Measurements from ENCODE around the gene DENND2C. TPM values are rescaled to one million over a fixed set of nuclear protein-coding genes. Genes with fewer than 3 reads are reported as not detected.
A peak's percentile ranks its signal among the peaks of the same experiment; 100 is the strongest.

DENND2C gene
- total and polyA plus RNA-seq, 5 donors from 2014 or later, result 0.11 to 2.2 (median 0.51) TPM; not detected in 1

GRCh38 chr1:114550336-114550735 is 119.5 kb downstream of the DENND2C start:
- Mint-ChIP-seq H3K9me3 (no peaks in the 10 kb centered on the region), H3K36me3 (no peaks in the 10 kb centered on the region), H3K27me3 (peaks cover 13% of the 10 kb centered on the region), H3K4me1 (no peaks in the 10 kb centered on the region), H3K27ac (no peak overlapping the region), H3K4me3 (no peak overlapping the region)
- ATAC-seq (ENCODE audit: low read depth in 2 of 2), result no peak
- DNase-seq, result no peak
- Histone ChIP-seq H3K4me3 (ENCODE audit: low read depth, low read length) (no peak overlapping the region), H3K9me3 (ENCODE audit: control insufficient read depth in 2 of 2, low read length in 2 of 2) (no peaks in the 10 kb centered on the region), H3K27ac (ENCODE audit: insufficient read depth, low read length, poor library complexity, severe bottlenecking) (no peak overlapping the region), H3K27me3 (ENCODE audit: control insufficient read depth, insufficient read depth, low read length) (no peaks in the 10 kb centered on the region), H3K36me3 (ENCODE audit: control insufficient read depth, insufficient read depth, low read length) (no peaks in the 10 kb centered on the region), H3K4me1 (ENCODE audit: control insufficient read depth, insufficient read depth, low read length, poor library complexity, severe bottlenecking) (no peaks in the 10 kb centered on the region)

DNA sequence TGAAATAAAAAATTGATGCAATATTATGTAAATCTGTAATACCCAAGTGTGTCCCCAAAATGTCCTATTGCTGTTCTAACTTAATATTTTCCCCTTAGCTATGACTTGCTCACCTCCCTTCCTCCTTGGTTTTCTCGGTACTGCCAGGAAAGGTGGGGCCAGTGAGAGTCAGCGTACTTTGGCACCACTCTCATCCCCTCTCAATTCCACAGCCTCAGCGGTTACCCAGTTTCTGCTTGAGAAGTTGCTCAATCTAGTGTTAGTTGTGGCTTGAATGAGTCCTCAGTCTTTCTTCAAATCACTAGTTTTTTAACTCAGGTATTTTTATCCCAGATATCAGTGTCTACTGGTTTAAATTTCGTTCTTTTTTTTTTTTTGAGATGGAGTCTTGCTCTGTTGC is 120.7 kb downstream of the DENND2C start:
- H3K9me3 Mint-ChIP-seq, result no peaks in the 10 kb centered on the region
- Histone ChIP-seq H3K27me3 (ENCODE audit: control insufficient read depth, insufficient read depth, low read length) (no peaks in the 10 kb centered on the region), H3K4me1 (ENCODE audit: control insufficient read depth, insufficient read depth, low read length, poor library complexity, severe bottlenecking) (no peaks in the 10 kb centered on the region), H3K36me3 (ENCODE audit: control insufficient read depth, insufficient read depth, low read length) (no peaks in the 10 kb centered on the region), H3K9me3 (ENCODE audit: control insufficient read depth in 2 of 2, low read length in 2 of 2) (no peaks in the 10 kb centered on the region), H3K4me3 (ENCODE audit: low read depth, low read length) (no peak overlapping the region), H3K27ac (ENCODE audit: insufficient read depth, low read length, poor library complexity, severe bottlenecking) (no peak overlapping the region)
- H3K4me1 Mint-ChIP-seq, result no peaks in the 10 kb centered on the region
- no peak overlapping the region for H3K4me3 Mint-ChIP-seq
- peaks cover 25% of the 10 kb centered on the region for H3K27me3 Mint-ChIP-seq
- DNase-seq, result no peak
- ATAC-seq (ENCODE audit: low read depth in 2 of 2), result no peak
- H3K36me3 Mint-ChIP-seq, result no peaks in the 10 kb centered on the region
- H3K27ac Mint-ChIP-seq, result peak overlapping the region in 1 of 3 donors; percentile 54

GRCh38 chr1:114547076-114547475 is 122.8 kb downstream of the DENND2C start:
- H3K9me3 ChIP-seq (ENCODE audit: control insufficient read depth in 2 of 2, low read length in 2 of 2), result no peaks in the 10 kb centered on the region
- no peaks in the 10 kb centered on the region for H3K36me3 ChIP-seq (ENCODE audit: control insufficient read depth, insufficient read depth, low read length)
- H3K27ac ChIP-seq (ENCODE audit: insufficient read depth, low read length, poor library complexity, severe bottlenecking), result no peak overlapping the region
- H3K36me3 Mint-ChIP-seq, result no peaks in the 10 kb centered on the region
- no peaks in the 10 kb centered on the region for H3K9me3 Mint-ChIP-seq
- no peak overlapping the region for H3K4me3 ChIP-seq (ENCODE audit: low read depth, low read length)
- no peak overlapping the region for H3K4me3 Mint-ChIP-seq
- H3K27me3 ChIP-seq (ENCODE audit: control insufficient read depth, insufficient read depth, low read length), result no peaks in the 10 kb centered on the region
- H3K4me1 ChIP-seq (ENCODE audit: control insufficient read depth, insufficient read depth, low read length, poor library complexity, severe bottlenecking), result no peaks in the 10 kb centered on the region
- ATAC-seq (ENCODE audit: low read depth in 2 of 2) (no peak), DNase-seq (no peak)
- H3K4me1 Mint-ChIP-seq, result no peaks in the 10 kb centered on the region
- H3K27ac Mint-ChIP-seq, result no peak overlapping the region
- peaks cover 25% of the 10 kb centered on the region for H3K27me3 Mint-ChIP-seq

DNA sequence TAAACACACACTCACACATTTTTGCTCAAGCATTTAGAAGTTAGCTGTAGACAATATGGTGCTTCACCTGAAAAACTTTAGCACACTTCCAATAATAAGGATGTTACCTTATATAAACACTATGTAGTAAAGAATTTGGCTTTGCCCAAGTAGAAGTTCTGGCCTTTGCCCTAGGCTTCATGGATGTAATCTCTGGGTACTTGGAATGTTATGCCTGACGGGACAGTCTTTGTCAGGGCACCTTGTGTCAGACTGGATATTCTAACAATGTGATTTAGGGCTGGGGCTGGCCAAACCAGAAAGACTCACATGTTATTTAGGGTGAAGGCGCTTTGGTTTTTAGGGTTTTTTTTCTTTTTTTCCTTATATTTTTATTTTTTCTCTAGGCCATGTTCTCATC is 124.1 kb downstream of the DENND2C start:
- H3K36me3 Mint-ChIP-seq, result no peaks in the 10 kb centered on the region
- H3K4me1 Mint-ChIP-seq, result no peaks in the 10 kb centered on the region
- Histone ChIP-seq H3K9me3 (ENCODE audit: control insufficient read depth in 2 of 2, low read length in 2 of 2) (no peaks in the 10 kb centered on the region), H3K27me3 (ENCODE audit: control insufficient read depth, insufficient read depth, low read length) (no peaks in the 10 kb centered on the region), H3K27ac (ENCODE audit: insufficient read depth, low read length, poor library complexity, severe bottlenecking) (no peak overlapping the region), H3K4me3 (ENCODE audit: low read depth, low read length) (no peak overlapping the region), H3K36me3 (ENCODE audit: control insufficient read depth, insufficient read depth, low read length) (no peaks in the 10 kb centered on the region), H3K4me1 (ENCODE audit: control insufficient read depth, insufficient read depth, low read length, poor library complexity, severe bottlenecking) (no peaks in the 10 kb centered on the region)
- H3K27me3 Mint-ChIP-seq, result peaks cover 27% of the 10 kb centered on the region
- no peaks in the 10 kb centered on the region for H3K9me3 Mint-ChIP-seq
- no peak overlapping the region for H3K4me3 Mint-ChIP-seq
- ATAC-seq (ENCODE audit: low read depth in 2 of 2), result no peak
- no peak for DNase-seq
- no peak overlapping the region for H3K27ac Mint-ChIP-seq

DNA sequence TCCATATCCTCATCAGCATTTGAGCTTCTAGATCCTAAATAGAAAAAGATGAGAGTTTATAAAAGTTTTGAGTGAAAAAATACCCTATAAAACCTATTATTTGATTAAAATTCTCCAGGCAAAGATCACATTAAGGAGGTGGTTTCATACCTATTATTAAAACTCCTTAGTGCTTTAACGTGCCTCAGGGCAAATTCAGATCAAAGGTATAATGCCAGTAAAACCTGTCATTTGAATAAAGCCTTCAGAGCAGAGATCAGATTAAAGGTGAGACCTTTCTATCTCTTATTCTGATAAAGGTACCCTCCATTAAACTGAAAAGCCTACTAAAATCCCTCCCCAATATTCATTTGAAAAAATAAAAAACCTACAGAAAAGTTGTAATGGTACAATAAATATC is 124.5 kb downstream of the DENND2C start:
- H3K4me3 Mint-ChIP-seq, result no peak overlapping the region
- no peak for DNase-seq
- no peaks in the 10 kb centered on the region for H3K4me1 Mint-ChIP-seq
- H3K9me3 Mint-ChIP-seq, result no peaks in the 10 kb centered on the region
- Histone ChIP-seq H3K4me3 (ENCODE audit: low read depth, low read length) (no peak overlapping the region), H3K27ac (ENCODE audit: insufficient read depth, low read length, poor library complexity, severe bottlenecking) (no peak overlapping the region), H3K4me1 (ENCODE audit: control insufficient read depth, insufficient read depth, low read length, poor library complexity, severe bottlenecking) (no peaks in the 10 kb centered on the region), H3K27me3 (ENCODE audit: control insufficient read depth, insufficient read depth, low read length) (no peaks in the 10 kb centered on the region), H3K9me3 (ENCODE audit: control insufficient read depth in 2 of 2, low read length in 2 of 2) (no peaks in the 10 kb centered on the region), H3K36me3 (ENCODE audit: control insufficient read depth, insufficient read depth, low read length) (no peaks in the 10 kb centered on the region)
- H3K27ac Mint-ChIP-seq, result no peak overlapping the region
- H3K36me3 Mint-ChIP-seq, result no peaks in the 10 kb centered on the region
- ATAC-seq (ENCODE audit: low read depth in 2 of 2), result no peak
- peaks cover 32% of the 10 kb centered on the region for H3K27me3 Mint-ChIP-seq

GRCh38 chr1:114540821-114541220 is 129.0 kb downstream of the DENND2C start:
- no peak overlapping the region for H3K4me3 Mint-ChIP-seq
- no peak overlapping the region for H3K4me3 ChIP-seq (ENCODE audit: low read depth, low read length)
- ATAC-seq (ENCODE audit: low read depth in 2 of 2) (no peak), DNase-seq (no peak)
- H3K27me3 ChIP-seq (ENCODE audit: control insufficient read depth, insufficient read depth, low read length), result no peaks in the 10 kb centered on the region
- H3K27ac Mint-ChIP-seq, result no peak overlapping the region
- H3K36me3 ChIP-seq (ENCODE audit: control insufficient read depth, insufficient read depth, low read length), result no peaks in the 10 kb centered on the region
- H3K9me3 Mint-ChIP-seq, result no peaks in the 10 kb centered on the region
- H3K9me3 ChIP-seq (ENCODE audit: control insufficient read depth in 2 of 2, low read length in 2 of 2), result no peaks in the 10 kb centered on the region
- H3K4me1 Mint-ChIP-seq, result no peaks in the 10 kb centered on the region
- no peaks in the 10 kb centered on the region for H3K36me3 Mint-ChIP-seq
- peaks cover 23% of the 10 kb centered on the region for H3K27me3 Mint-ChIP-seq
- no peak overlapping the region for H3K27ac ChIP-seq (ENCODE audit: insufficient read depth, low read length, poor library complexity, severe bottlenecking)
- H3K4me1 ChIP-seq (ENCODE audit: control insufficient read depth, insufficient read depth, low read length, poor library complexity, severe bottlenecking), result no peaks in the 10 kb centered on the region

- no peaks in the 10 kb centered on the region for H3K4me1 Mint-ChIP-seq
- Histone ChIP-seq H3K36me3 (ENCODE audit: control insufficient read depth, insufficient read depth, low read length) (no peaks in the 10 kb centered on the region), H3K27ac (ENCODE audit: insufficient read depth, low read length, poor library complexity, severe bottlenecking) (no peak overlapping the region), H3K27me3 (ENCODE audit: control insufficient read depth, insufficient read depth, low read length) (no peaks in the 10 kb centered on the region), H3K4me1 (ENCODE audit: control insufficient read depth, insufficient read depth, low read length, poor library complexity, severe bottlenecking) (no peaks in the 10 kb centered on the region), H3K4me3 (ENCODE audit: low read depth, low read length) (no peak overlapping the region), H3K9me3 (ENCODE audit: control insufficient read depth in 2 of 2, low read length in 2 of 2) (no peaks in the 10 kb centered on the region)
- no peaks in the 10 kb centered on the region for H3K36me3 Mint-ChIP-seq
- DNase-seq, result no peak
- no peak overlapping the region for H3K4me3 Mint-ChIP-seq
- no peak overlapping the region for H3K27ac Mint-ChIP-seq
- no peaks in the 10 kb centered on the region for H3K9me3 Mint-ChIP-seq
- ATAC-seq (ENCODE audit: low read depth in 2 of 2), result no peak
- peaks cover 25% of the 10 kb centered on the region for H3K27me3 Mint-ChIP-seq
Observed at GRCh38 chr1:114540272-114540671, 129.6 kb downstream of the DENND2C start.

GRCh38 chr1:114536043-114536442 is 133.8 kb downstream of the DENND2C start:
- no peak overlapping the region for H3K4me3 Mint-ChIP-seq
- no peaks in the 10 kb centered on the region for H3K9me3 ChIP-seq (ENCODE audit: control insufficient read depth in 2 of 2, low read length in 2 of 2)
- DNase-seq (no peak), ATAC-seq (ENCODE audit: low read depth in 2 of 2) (no peak)
- no peaks in the 10 kb centered on the region for H3K4me1 Mint-ChIP-seq
- H3K9me3 Mint-ChIP-seq, result peaks cover 0 to 3% (median 0%) of the 10 kb centered on the region in 7 donors
- no peak overlapping the region for H3K27ac ChIP-seq (ENCODE audit: insufficient read depth, low read length, poor library complexity, severe bottlenecking)
- H3K27me3 Mint-ChIP-seq, result peaks cover 13% of the 10 kb centered on the region
- no peaks in the 10 kb centered on the region for H3K4me1 ChIP-seq (ENCODE audit: control insufficient read depth, insufficient read depth, low read length, poor library complexity, severe bottlenecking)
- H3K27ac Mint-ChIP-seq, result no peak overlapping the region
- no peaks in the 10 kb centered on the region for H3K27me3 ChIP-seq (ENCODE audit: control insufficient read depth, insufficient read depth, low read length)
- H3K4me3 ChIP-seq (ENCODE audit: low read depth, low read length), result no peak overlapping the region
- no peaks in the 10 kb centered on the region for H3K36me3 ChIP-seq (ENCODE audit: control insufficient read depth, insufficient read depth, low read length)
- no peaks in the 10 kb centered on the region for H3K36me3 Mint-ChIP-seq

Measured in CD4-positive, CD25-positive, alpha-beta regulatory T cell (primary cell).